PC-3 (cell line): Measurements from ENCODE around the gene ALG6.

Experiments
- EZH2 ChIP-seq: fragments of 300-600 bp; sonication (generic); IDR thresholded peaks from one replicate; pipeline ENCODE4 v1.6.1; 2017; ENCODE audit warnings: antibody characterized with exemption, mild to moderate bottlenecking, low read length; ENCODE audit not compliant: unreplicated experiment
- EZH2phosphoT487 ChIP-seq: fragments of 300-600 bp; sonication (generic); IDR thresholded peaks from 2 replicates; pipeline ENCODE4 v1.6.1; 2018; ENCODE audit warnings: mild to moderate bottlenecking, antibody characterized with exemption, low read length, borderline replicate concordance
- TF ChIP-seq, protein P1 (sequence below): fragments of 300-600 bp; sonication (generic); conservative IDR thresholded peaks from 2 replicates; pipeline ENCODE4 v1.5.1; 2017; ENCODE audit warnings: antibody characterized with exemption, low read depth, mild to moderate bottlenecking, low read length

GRCh38 chr1:63324779-63325119, 42.7 kb upstream of the ALG6 start:
- TF ChIP-seq, protein P1, sequence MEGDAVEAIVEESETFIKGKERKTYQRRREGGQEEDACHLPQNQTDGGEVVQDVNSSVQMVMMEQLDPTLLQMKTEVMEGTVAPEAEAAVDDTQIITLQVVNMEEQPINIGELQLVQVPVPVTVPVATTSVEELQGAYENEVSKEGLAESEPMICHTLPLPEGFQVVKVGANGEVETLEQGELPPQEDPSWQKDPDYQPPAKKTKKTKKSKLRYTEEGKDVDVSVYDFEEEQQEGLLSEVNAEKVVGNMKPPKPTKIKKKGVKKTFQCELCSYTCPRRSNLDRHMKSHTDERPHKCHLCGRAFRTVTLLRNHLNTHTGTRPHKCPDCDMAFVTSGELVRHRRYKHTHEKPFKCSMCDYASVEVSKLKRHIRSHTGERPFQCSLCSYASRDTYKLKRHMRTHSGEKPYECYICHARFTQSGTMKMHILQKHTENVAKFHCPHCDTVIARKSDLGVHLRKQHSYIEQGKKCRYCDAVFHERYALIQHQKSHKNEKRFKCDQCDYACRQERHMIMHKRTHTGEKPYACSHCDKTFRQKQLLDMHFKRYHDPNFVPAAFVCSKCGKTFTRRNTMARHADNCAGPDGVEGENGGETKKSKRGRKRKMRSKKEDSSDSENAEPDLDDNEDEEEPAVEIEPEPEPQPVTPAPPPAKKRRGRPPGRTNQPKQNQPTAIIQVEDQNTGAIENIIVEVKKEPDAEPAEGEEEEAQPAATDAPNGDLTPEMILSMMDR = no peak
- TF ChIP-seq EZH2 (no peak), EZH2phosphoT487 (no peak)
